Lower lobe of right lung (tissue), 2 donors: ENCODE measurements around the gene SLC46A3. TPM values are rescaled to one million over a fixed set of nuclear protein-coding genes. Genes with fewer than 3 reads are reported as not detected.
"Not testable (repeated sequence)": the region's sequence is repeated elsewhere in the genome, so short reads cannot be mapped to it uniquely, and the experiment has no call there.

Source experiments
- ATAC-seq, 2 donors: fragments of 200-7000 bp; cut with Tn5 transposase; one replicate each; pipeline ENCODE4 v1.9.1; 2020 to 2022; ENCODE audit warnings: mild to moderate bottlenecking in 2 of 2, moderate library complexity in 2 of 2
- DNase-seq: peaks from one replicate; pipeline ENCODE4 v3.0.0-alpha.2; 2020
- H3K27ac ChIP-seq: fragments of 200-600 bp; one replicate; pipeline ENCODE4 v1.8.0; 2022
- H3K27me3 ChIP-seq: fragments of 200-600 bp; one replicate; pipeline ENCODE4 v1.8.0; 2022; ENCODE audit warnings: low read depth
- H3K36me3 ChIP-seq: fragments of 200-600 bp; one replicate; pipeline ENCODE4 v1.8.0; 2022; ENCODE audit warnings: mild to moderate bottlenecking
- H3K4me1 ChIP-seq: fragments of 200-600 bp; one replicate; pipeline ENCODE4 v1.8.0; 2022
- H3K4me3 ChIP-seq: fragments of 200-600 bp; one replicate; pipeline ENCODE4 v1.8.0; 2022; ENCODE audit warnings: mild to moderate bottlenecking
- H3K9me3 ChIP-seq: fragments of 200-600 bp; one replicate; pipeline ENCODE4 v1.8.0; 2022
- CTCF ChIP-seq: fragments of 200-600 bp; IDR thresholded peaks from one replicate; pipeline ENCODE4 v1.8.0; 2022; ENCODE audit warnings: antibody characterized with exemption, mild to moderate bottlenecking
- intact Hi-C: fragments of 100-400 bp; cut with DNase I; formaldehyde crosslinking; loops from one replicate; pipeline ENCODE4 v1.11.0; 2022
- total RNA-seq: library from RNA; stranded (reverse); fragmentation: NEBNext Ultra II Directional; extraction: Animal tissue kit (Norgen Biotek cat#: 25700); gene quantifications from one replicate; pipeline ENCODE4 v1.2.1, GENCODE V29; 2021
- donor health status: DM: no; HTN: yes; CAD: no; lungs with severe emphysema.

SLC46A3 gene
- total RNA-seq, 1 donor from 2014 or later = 22.7 TPM

- intact Hi-C loops = no loop called here
- ATAC-seq = no peak
Measured at GRCh38 chr13:28746287-28746612, 27.5 kb upstream of the SLC46A3 start.

GRCh38 chr13:28744656-28745055, 25.9 kb upstream of the SLC46A3 start:
- peak overlapping the region; percentile 36 for H3K27ac ChIP-seq
- ATAC-seq = peak; percentile 57 to 63

More at GRCh38 chr13:28746287-28746612, 27.5 kb upstream of the SLC46A3 start:
- H3K4me1 ChIP-seq = no peaks in the 10 kb centered on the region
- H3K9me3 ChIP-seq = no peaks in the 10 kb centered on the region
- no peak for TF ChIP-seq CTCF
- DNase-seq = no peak
- H3K36me3 ChIP-seq = no peaks in the 10 kb centered on the region
- no peaks in the 10 kb centered on the region for H3K27me3 ChIP-seq
- H3K27ac ChIP-seq = no peak overlapping the region
- H3K4me3 ChIP-seq = no peak overlapping the region

GRCh38 chr13:28744091-28744536, 25.3 kb upstream of the SLC46A3 start:
- DNase-seq (no peak), ATAC-seq (peak; percentile 48 to 72)
- Histone ChIP-seq H3K27me3 (no peaks in the 10 kb centered on the region), H3K9me3 (no peaks in the 10 kb centered on the region), H3K4me1 (no peaks in the 10 kb centered on the region), H3K36me3 (no peaks in the 10 kb centered on the region), H3K4me3 (no peak overlapping the region), H3K27ac (peak overlapping the region; percentile 36)
- intact Hi-C loops = no loop called here
- TF ChIP-seq CTCF = no peak

More at GRCh38 chr13:28744656-28745055, 25.9 kb upstream of the SLC46A3 start:
- intact Hi-C loops = no loop called here
- no peaks in the 10 kb centered on the region for H3K36me3 ChIP-seq
- no peak for DNase-seq
- H3K4me3 ChIP-seq = no peak overlapping the region
- H3K4me1 ChIP-seq = no peaks in the 10 kb centered on the region
- TF ChIP-seq CTCF = no peak
- H3K27me3 ChIP-seq = no peaks in the 10 kb centered on the region
- no peaks in the 10 kb centered on the region for H3K9me3 ChIP-seq

- H3K27ac ChIP-seq = peak overlapping the region; percentile 36
- intact Hi-C loops = no loop called here
- H3K4me1 ChIP-seq = no peaks in the 10 kb centered on the region
- DNase-seq (no peak), ATAC-seq (no peak)
- no peaks in the 10 kb centered on the region for H3K9me3 ChIP-seq
- TF ChIP-seq CTCF = no peak
- no peaks in the 10 kb centered on the region for H3K36me3 ChIP-seq
- H3K4me3 ChIP-seq = no peak overlapping the region
- H3K27me3 ChIP-seq = no peaks in the 10 kb centered on the region
Measured at GRCh38 chr13:28743499-28744083, 24.8 kb upstream of the SLC46A3 start.

- no peak overlapping the region for H3K27ac ChIP-seq
- no peak for DNase-seq
- no peaks in the 10 kb centered on the region for H3K36me3 ChIP-seq
- no peak for TF ChIP-seq CTCF
- ATAC-seq = no peak
- intact Hi-C loops = no loop called here
- H3K4me1 ChIP-seq = no peaks in the 10 kb centered on the region
- H3K9me3 ChIP-seq = no peaks in the 10 kb centered on the region
- no peaks in the 10 kb centered on the region for H3K27me3 ChIP-seq
- H3K4me3 ChIP-seq = no peak overlapping the region
Measured at GRCh38 chr13:28743020-28743419, 24.2 kb upstream of the SLC46A3 start.

GRCh38 chr13:28742445-28742844, 23.7 kb upstream of the SLC46A3 start:
- H3K36me3 ChIP-seq, DNase-seq, H3K4me1 ChIP-seq, intact Hi-C loops, H3K9me3 ChIP-seq, H3K27ac ChIP-seq, H3K27me3 ChIP-seq, H3K4me3 ChIP-seq: not testable (repeated sequence)
- peak; percentile 14 to 17 for ATAC-seq
